SU-DHL-6 (cell line): Measurements from ENCODE around the gene CHURC1.

Experiments used
- H2AFZ ChIP-seq: fragments of 200-600 bp; sonication (generic); 2 replicates; pipeline ENCODE4 v1.6.1; 2014; ENCODE audit warnings: low read depth, mild to moderate bottlenecking, moderate library complexity, mixed read lengths, antibody characterized with exemption, low read length; ENCODE audit not compliant: severe bottlenecking
- H3F3A ChIP-seq: fragments of 200-600 bp; shearing (Covaris generic); 2 replicates; pipeline ENCODE4 v1.6.0; 2016; ENCODE audit warnings: antibody characterized with exemption, mild to moderate bottlenecking; ENCODE audit not compliant: insufficient read depth
- H3K27ac ChIP-seq: fragments of 200-600 bp; sonication (generic); 2 replicates; pipeline ENCODE4 v1.5.1; 2016; ENCODE audit warnings: low read depth, mild to moderate bottlenecking, low read length, moderate library complexity, mixed read lengths
- H3K27me3 ChIP-seq: fragments of 200-600 bp; sonication (generic), shearing (Covaris generic); 2 replicates; pipeline ENCODE4 v1.6.0; 2014; ENCODE audit warnings: mild to moderate bottlenecking, low read length
- H3K36me3 ChIP-seq: fragments of 200-600 bp; sonication (generic); 2 replicates; pipeline ENCODE4 v1.6.1; 2014; ENCODE audit warnings: mild to moderate bottlenecking, low read length, mixed read lengths
- H3K4me2 ChIP-seq: fragments of 300-600, 200-600 bp; shearing (Covaris generic), sonication (generic); 2 replicates; pipeline ENCODE4 v1.6.0; 2014; ENCODE audit warnings: low read length, low read depth, mild to moderate bottlenecking; ENCODE audit not compliant: poor library complexity, severe bottlenecking
- H3K4me3 ChIP-seq: fragments of 200-600 bp; sonication (generic); 2 replicates; pipeline ENCODE4 v1.5.1; 2014; ENCODE audit warnings: antibody characterized with exemption, low read length, mild to moderate bottlenecking, mixed read lengths; ENCODE audit not compliant: insufficient read depth, poor library complexity, severe bottlenecking
- H3K79me2 ChIP-seq: fragments of 200-600 bp; sonication (generic); 2 replicates; pipeline ENCODE4 v1.6.1; 2014; ENCODE audit warnings: mild to moderate bottlenecking, low read length, moderate library complexity; ENCODE audit not compliant: insufficient read depth
- H3K9ac ChIP-seq: fragments of 200-600 bp; sonication (generic); 2 replicates; pipeline ENCODE4 v1.7.0; 2014; ENCODE audit warnings: mild to moderate bottlenecking, low read length
- H3K9me2 ChIP-seq: fragments of 200-600 bp; sonication (generic); replicated peaks from 2 replicates; pipeline ENCODE4 v1.6.1; 2014; ENCODE audit warnings: low read length; ENCODE audit not compliant: insufficient read depth
- H3K9me3 ChIP-seq: fragments of 200-600 bp; sonication (generic); 2 replicates; pipeline ENCODE4 v1.6.1; 2014; ENCODE audit warnings: low read length, mixed read lengths; ENCODE audit not compliant: insufficient read depth
- H4K20me1 ChIP-seq: fragments of 200-600 bp; sonication (generic); 2 replicates; pipeline ENCODE4 v1.6.1; 2014; ENCODE audit warnings: low read depth, mild to moderate bottlenecking, antibody characterized with exemption, low read length, moderate library complexity, mixed read lengths
- EZH2phosphoT487 ChIP-seq: fragments of 200-600 bp; sonication (generic), shearing (Covaris generic); conservative IDR thresholded peaks from 2 replicates; pipeline ENCODE4 v1.6.1; 2018; ENCODE audit warnings: mild to moderate bottlenecking, antibody characterized with exemption, low read length, moderate library complexity, mixed read lengths
- TF ChIP-seq, protein P1 (sequence below): fragments of 200-600 bp; sonication (generic); IDR thresholded peaks from one replicate; pipeline ENCODE4 v1.5.1; 2017; ENCODE audit warnings: antibody characterized with exemption, mild to moderate bottlenecking, low read length, moderate library complexity; ENCODE audit not compliant: insufficient read depth, poor library complexity, severe bottlenecking

The CHURC1 gene

DNA sequence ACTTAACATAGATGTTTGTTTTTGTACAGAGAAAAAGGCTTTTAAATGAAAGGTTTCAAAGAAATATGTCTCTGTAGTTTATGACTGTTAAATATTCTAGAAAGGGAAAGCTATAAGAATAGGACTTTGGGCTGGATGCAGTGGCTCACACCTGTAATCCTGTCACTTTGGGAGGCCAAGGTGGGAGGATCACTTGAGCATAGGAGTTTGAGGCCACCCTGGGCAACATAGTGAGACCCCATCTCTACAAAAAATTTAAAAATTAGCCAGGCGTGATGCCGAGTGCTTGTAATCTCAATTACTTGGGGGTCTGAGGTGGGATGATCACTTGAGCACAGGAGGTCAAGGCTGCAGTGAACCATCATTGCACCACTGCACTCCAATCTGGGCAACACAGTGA is 16.9 kb downstream of the CHURC1 start:
- peaks cover 17% of the 10 kb centered on the region; the same call in 1 of the 2 replicates for H3K79me2 ChIP-seq
- H3K9ac ChIP-seq, result no peak overlapping the region
- no peak overlapping the region for H3K4me3 ChIP-seq
- H3K4me2 ChIP-seq, result no peak overlapping the region
- no peaks in the 10 kb centered on the region for H4K20me1 ChIP-seq
- H3K9me2 ChIP-seq, result no peaks in the 10 kb centered on the region
- H3K36me3 ChIP-seq, result peaks cover 33% of the 10 kb centered on the region; the same call in 1 of the 2 replicates
- H3K9me3 ChIP-seq, result no peaks in the 10 kb centered on the region
- H3F3A ChIP-seq, result no peaks in the 10 kb centered on the region
- TF ChIP-seq EZH2phosphoT487, result no peak
- TF ChIP-seq, protein P1, sequence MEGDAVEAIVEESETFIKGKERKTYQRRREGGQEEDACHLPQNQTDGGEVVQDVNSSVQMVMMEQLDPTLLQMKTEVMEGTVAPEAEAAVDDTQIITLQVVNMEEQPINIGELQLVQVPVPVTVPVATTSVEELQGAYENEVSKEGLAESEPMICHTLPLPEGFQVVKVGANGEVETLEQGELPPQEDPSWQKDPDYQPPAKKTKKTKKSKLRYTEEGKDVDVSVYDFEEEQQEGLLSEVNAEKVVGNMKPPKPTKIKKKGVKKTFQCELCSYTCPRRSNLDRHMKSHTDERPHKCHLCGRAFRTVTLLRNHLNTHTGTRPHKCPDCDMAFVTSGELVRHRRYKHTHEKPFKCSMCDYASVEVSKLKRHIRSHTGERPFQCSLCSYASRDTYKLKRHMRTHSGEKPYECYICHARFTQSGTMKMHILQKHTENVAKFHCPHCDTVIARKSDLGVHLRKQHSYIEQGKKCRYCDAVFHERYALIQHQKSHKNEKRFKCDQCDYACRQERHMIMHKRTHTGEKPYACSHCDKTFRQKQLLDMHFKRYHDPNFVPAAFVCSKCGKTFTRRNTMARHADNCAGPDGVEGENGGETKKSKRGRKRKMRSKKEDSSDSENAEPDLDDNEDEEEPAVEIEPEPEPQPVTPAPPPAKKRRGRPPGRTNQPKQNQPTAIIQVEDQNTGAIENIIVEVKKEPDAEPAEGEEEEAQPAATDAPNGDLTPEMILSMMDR, result no peak
- no peaks in the 10 kb centered on the region for H3K27me3 ChIP-seq
- H3K27ac ChIP-seq, result no peak overlapping the region
- no peak overlapping the region for H2AFZ ChIP-seq

DNA sequence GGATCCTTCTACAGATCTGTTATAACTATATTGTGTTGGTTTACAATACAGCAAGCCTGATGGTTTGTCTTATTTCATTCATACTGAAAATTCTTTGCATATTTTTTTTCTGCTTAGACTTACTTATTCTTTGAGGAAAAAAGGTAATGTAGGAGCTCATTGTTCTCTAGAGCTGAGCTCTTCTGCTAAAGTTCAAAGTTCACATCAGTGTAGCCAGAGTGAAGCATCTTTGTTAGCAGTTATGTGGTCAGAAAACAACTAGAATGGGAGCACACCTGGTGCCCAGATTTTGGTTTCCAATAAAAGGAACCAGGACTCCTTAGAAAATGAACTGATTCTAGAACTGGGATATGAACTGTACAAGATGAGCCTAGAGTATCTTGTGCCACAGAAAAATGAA is 18.0 kb downstream of the CHURC1 start:
- Histone ChIP-seq H3K9me2 (no peaks in the 10 kb centered on the region), H3K4me3 (no peak overlapping the region), H4K20me1 (no peaks in the 10 kb centered on the region), H3K36me3 (peaks cover 26% of the 10 kb centered on the region; the same call in 1 of the 2 replicates), H2AFZ (no peak overlapping the region), H3K9me3 (no peaks in the 10 kb centered on the region), H3F3A (no peaks in the 10 kb centered on the region), H3K9ac (no peak overlapping the region), H3K79me2 (peaks cover 17% of the 10 kb centered on the region; the same call in 1 of the 2 replicates), H3K4me2 (no peak overlapping the region), H3K27me3 (no peaks in the 10 kb centered on the region), H3K27ac (no peak overlapping the region)
- TF ChIP-seq, protein P1, result no peak
- TF ChIP-seq EZH2phosphoT487, result no peak

DNA sequence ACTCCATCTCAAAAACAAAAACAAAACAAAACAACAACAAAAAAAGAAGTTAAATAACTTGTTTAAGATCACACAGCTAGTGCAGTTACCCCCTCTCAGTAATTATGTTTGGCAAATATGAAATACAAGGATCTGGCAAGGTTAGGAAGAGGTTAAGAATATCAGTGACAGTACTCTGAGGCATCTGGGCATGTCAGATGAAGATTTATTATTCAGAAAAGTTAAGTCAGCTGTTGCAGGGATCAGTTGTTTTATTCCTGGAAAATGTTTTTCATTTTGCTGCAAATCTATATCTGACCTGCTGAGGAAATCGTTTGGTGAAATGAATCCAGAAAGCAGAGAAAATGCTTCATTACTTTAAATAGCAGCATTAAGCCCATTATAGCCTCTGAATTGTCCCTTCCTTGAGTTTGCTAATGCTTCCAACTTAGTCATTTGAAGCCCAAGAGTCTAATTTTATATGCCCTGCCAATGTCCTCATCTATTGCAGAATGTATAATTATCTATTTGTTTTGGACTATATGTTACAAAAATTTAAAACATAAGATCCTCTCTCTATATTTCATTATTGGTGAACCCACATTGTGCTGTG is 20.2 kb downstream of the CHURC1 start:
- Histone ChIP-seq H3K4me2 (no peak overlapping the region), H3K9me2 (no peaks in the 10 kb centered on the region), H3K27ac (no peak overlapping the region), H2AFZ (no peak overlapping the region), H4K20me1 (no peaks in the 10 kb centered on the region), H3K4me3 (no peak overlapping the region), H3K27me3 (no peaks in the 10 kb centered on the region), H3F3A (no peaks in the 10 kb centered on the region), H3K36me3 (peaks cover 23% of the 10 kb centered on the region; the same call in 1 of the 2 replicates), H3K9ac (no peak overlapping the region), H3K79me2 (peaks cover 14% of the 10 kb centered on the region; the same call in 1 of the 2 replicates), H3K9me3 (no peaks in the 10 kb centered on the region)
- TF ChIP-seq, protein P1, result no peak
- no peak for TF ChIP-seq EZH2phosphoT487
